ENCODE results near the gene DNASE1L2. TPM values are rescaled to one million over a fixed set of nuclear protein-coding genes. Genes with fewer than 3 reads are reported as not detected.

DNASE1L2 gene
- total and polyA plus RNA-seq, 4 donors: 0.13 to 0.67 (median 0.28) TPM

DNA sequence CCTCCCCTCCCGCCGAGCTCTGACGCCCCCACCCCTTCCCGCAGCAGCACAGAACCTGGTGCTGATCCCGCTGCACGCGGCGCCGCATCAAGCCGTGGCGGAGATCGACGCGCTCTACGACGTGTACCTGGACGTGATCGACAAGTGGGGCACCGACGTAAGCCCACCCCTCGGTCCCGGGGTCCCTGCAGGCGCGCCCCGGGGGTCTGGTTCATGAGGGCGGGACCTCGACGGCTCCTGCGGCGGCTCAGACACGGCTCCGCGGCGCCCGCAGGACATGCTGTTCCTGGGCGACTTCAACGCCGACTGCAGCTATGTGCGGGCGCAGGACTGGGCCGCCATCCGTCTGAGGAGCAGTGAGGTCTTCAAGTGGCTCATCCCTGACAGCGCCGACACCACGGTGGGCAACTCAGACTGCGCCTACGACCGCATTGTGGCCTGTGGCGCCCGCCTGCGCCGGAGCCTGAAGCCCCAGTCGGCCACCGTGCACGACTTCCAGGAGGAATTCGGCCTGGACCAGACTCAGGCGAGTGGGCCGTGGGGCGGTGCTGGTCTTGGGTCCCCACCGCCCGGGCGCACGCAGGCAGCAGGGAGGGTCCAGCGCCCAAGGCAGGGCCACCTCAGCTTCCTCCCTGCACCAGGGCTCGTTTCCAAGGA, 1.4 kb downstream of the DNASE1L2 start:
- H3K9me3 ChIP-seq (ENCODE audit: control insufficient read depth in 4 of 4, low read length in 3 of 4): no peaks in the 10 kb centered on the region
- H3K27ac ChIP-seq (ENCODE audit: low read depth in 1 of 2, low read length in 2 of 2): no peak overlapping the region
- H3K27me3 ChIP-seq (ENCODE audit: control insufficient read depth in 4 of 4, insufficient read depth in 4 of 4, low read length in 3 of 4): no peaks in the 10 kb centered on the region
- H3K9ac ChIP-seq (ENCODE audit: low read depth in 1 of 2, low read length in 2 of 2): no peak overlapping the region
- TF ChIP-seq FOXA1 (IDR thresholded peaks at IDR 0.05) (no peak), RXRA (IDR thresholded peaks at IDR 0.05) (no peak), YY1 (IDR thresholded peaks at IDR 0.05) (no peak)
- TF ChIP-seq, protein P1, sequence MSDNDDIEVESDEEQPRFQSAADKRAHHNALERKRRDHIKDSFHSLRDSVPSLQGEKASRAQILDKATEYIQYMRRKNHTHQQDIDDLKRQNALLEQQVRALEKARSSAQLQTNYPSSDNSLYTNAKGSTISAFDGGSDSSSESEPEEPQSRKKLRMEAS (IDR thresholded peaks at IDR 0.05): no peak
- WGBS: 16% methylated on average over 65 of the region's 65 CpGs
- peaks cover 0 to 14% (median 11%) of the 10 kb centered on the region in 4 donors for H3K4me1 ChIP-seq (ENCODE audit: control insufficient read depth in 4 of 4, insufficient read depth in 4 of 4, low read length in 3 of 4)
- no peak overlapping the region for H3K4me3 ChIP-seq (ENCODE audit: low read depth in 1 of 3, low read length in 3 of 3)
- DNase-seq (ENCODE audit: low spot score): no peak
- H3K36me3 ChIP-seq (ENCODE audit: control insufficient read depth in 4 of 4, insufficient read depth in 3 of 4, low read depth in 1 of 4, low read length in 3 of 4): peaks cover 5 to 38% (median 15%) of the 10 kb centered on the region in 4 donors

DNA sequence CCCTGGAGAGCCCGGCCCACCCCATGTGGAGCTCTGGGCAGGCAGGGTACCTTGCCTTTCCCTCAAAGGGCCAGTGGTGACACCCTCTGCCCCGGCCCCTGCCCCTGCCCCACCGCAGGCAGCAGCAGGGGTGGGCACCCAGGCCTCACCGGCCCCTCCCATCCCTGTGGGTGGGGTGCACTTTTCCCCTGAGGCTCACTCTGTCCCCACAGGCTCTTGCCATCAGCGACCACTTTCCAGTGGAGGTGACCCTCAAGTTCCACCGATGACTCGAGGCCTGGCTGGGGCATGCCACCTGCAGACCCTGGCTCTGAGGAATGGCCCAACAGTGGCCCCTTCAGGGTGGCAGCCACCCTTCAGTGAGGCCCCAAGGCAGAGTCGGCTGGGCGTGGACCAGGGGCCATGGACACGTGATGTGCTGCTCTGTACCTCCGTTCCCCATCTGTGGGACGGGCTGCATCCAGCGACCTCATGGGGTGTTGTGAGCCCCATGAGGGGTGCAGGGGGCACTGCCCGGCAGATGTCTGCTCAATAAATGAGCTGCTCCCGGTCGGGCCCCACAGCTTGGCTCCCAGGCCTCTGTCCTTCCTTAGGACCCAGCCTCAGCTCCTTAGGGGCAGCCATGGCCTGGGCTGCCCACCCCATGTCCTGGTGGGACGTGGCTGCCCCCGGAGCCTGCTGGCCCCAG, 2.0 kb downstream of the DNASE1L2 start:
- H3K4me3 ChIP-seq (ENCODE audit: low read depth in 1 of 3, low read length in 3 of 3): no peak overlapping the region
- 60% methylated on average over 18 of the region's 18 CpGs for WGBS
- DNase-seq (ENCODE audit: low spot score): no peak

More for the DNA sequence above, 2.0 kb downstream of the DNASE1L2 start:
- H3K4me1 ChIP-seq (ENCODE audit: control insufficient read depth in 4 of 4, insufficient read depth in 4 of 4, low read length in 3 of 4): peaks cover 0 to 14% (median 11%) of the 10 kb centered on the region in 4 donors
- TF ChIP-seq NR2F2 (IDR thresholded peaks at IDR 0.05) (no peak), FOXA1 (IDR thresholded peaks at IDR 0.05) (no peak), HNF4G (IDR thresholded peaks at IDR 0.05) (no peak), SP1 (IDR thresholded peaks at IDR 0.05) (no peak), RAD21 (IDR thresholded peaks at IDR 0.05) (no peak), FOXA2 (IDR thresholded peaks at IDR 0.05) (no peak), JUND (IDR thresholded peaks at IDR 0.05) (no peak), REST (IDR thresholded peaks at IDR 0.05) (no peak)
- peaks cover 7 to 37% (median 16%) of the 10 kb centered on the region in 4 donors for H3K36me3 ChIP-seq (ENCODE audit: control insufficient read depth in 4 of 4, insufficient read depth in 3 of 4, low read depth in 1 of 4, low read length in 3 of 4)
- H3K9me3 ChIP-seq (ENCODE audit: control insufficient read depth in 4 of 4, low read length in 3 of 4): no peaks in the 10 kb centered on the region
- no peak overlapping the region for H3K27ac ChIP-seq (ENCODE audit: low read depth in 1 of 2, low read length in 2 of 2)
- H3K27me3 ChIP-seq (ENCODE audit: control insufficient read depth in 4 of 4, insufficient read depth in 4 of 4, low read length in 3 of 4): no peaks in the 10 kb centered on the region
- no peak overlapping the region for H3K9ac ChIP-seq (ENCODE audit: low read depth in 1 of 2, low read length in 2 of 2)

Measured in liver (tissue), 9 donors.